ENCODE results near the gene WRAP73. TPM values are rescaled to one million over a fixed set of nuclear protein-coding genes. Genes with fewer than 3 reads are reported as not detected.
A peak's percentile ranks its signal among the peaks of the same experiment; 100 is the strongest.

Gene WRAP73
- total RNA-seq, 1 donor from 2014 or later, result 19.0 TPM

DNA sequence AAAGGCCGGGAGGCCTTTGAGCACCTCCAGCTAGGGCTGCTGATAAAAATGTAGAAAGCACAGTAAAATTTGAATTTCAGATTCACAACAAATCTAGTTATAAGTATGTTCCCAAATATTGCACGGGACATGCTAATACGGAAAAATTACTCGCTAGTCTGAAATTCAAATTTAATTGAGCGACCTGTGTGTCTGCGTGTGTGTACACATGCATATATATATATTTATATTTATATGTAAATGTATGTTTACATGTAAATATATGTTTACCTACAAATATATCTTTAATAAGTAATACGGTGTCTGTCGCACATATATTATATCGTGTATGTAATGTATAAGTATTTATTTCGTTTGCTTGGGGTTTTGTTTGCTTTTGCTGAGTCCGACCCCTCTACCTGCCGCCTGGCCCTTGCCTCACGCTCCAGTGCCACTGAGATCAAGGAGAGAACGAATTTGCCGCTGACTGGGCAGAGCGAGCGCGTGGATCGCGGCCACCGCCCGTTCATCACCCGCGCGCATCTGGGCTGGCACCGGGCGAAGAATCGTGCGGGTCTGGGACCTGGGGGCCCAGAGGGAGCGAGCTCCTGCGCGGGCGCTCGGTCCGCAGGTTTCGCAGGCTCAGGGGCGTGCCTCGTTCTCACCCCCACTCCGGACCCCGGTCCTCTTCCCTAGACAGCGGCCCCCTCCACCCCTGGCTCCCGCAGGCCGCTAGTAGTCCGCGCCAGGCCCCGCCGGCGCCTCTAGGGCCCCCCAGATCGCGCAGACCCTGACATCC lies 534 bp upstream of the WRAP73 start:
- H3K36me3 Mint-ChIP-seq (ENCODE audit: low read depth, unreplicated experiment), result peaks cover 3% of the 10 kb centered on the region
- TF ChIP-seq, protein P1, sequence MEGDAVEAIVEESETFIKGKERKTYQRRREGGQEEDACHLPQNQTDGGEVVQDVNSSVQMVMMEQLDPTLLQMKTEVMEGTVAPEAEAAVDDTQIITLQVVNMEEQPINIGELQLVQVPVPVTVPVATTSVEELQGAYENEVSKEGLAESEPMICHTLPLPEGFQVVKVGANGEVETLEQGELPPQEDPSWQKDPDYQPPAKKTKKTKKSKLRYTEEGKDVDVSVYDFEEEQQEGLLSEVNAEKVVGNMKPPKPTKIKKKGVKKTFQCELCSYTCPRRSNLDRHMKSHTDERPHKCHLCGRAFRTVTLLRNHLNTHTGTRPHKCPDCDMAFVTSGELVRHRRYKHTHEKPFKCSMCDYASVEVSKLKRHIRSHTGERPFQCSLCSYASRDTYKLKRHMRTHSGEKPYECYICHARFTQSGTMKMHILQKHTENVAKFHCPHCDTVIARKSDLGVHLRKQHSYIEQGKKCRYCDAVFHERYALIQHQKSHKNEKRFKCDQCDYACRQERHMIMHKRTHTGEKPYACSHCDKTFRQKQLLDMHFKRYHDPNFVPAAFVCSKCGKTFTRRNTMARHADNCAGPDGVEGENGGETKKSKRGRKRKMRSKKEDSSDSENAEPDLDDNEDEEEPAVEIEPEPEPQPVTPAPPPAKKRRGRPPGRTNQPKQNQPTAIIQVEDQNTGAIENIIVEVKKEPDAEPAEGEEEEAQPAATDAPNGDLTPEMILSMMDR (IDR thresholded peaks at IDR 0.05; ENCODE audit: unreplicated experiment), result no peak
- H3K27ac Mint-ChIP-seq (ENCODE audit: unreplicated experiment), result no peak overlapping the region
- DNase-seq (ENCODE audit: low spot score), result no peak
- no peaks in the 10 kb centered on the region for H3K9me3 Mint-ChIP-seq (ENCODE audit: unreplicated experiment)
- peak overlapping the region; percentile 56 for H3K4me3 Mint-ChIP-seq (ENCODE audit: unreplicated experiment)
- H3K4me1 Mint-ChIP-seq (ENCODE audit: unreplicated experiment), result peaks cover 4% of the 10 kb centered on the region
- H3K27me3 Mint-ChIP-seq (ENCODE audit: unreplicated experiment), result peaks cover 16% of the 10 kb centered on the region

DNA sequence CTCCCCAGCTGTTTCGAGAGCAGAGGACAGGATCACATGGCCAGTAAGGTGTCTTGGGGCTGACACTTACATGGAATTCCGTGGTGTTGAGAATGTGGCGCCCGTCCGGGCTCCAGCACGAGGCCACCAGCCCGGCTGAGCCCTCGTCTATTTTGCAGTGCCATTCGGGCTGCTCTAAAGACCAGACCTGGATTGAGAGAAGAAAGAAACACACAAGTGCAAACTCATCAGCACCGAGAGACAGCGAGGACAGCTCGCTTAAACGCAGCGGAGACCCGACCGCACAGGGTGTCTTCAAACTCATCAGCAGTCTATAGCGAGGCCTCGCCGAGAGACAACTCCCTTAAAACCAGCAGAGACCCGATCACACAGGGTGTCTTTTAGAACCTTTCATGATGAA lies 3.3 kb downstream of the WRAP73 start:
- H3K27ac Mint-ChIP-seq (ENCODE audit: unreplicated experiment), result no peak overlapping the region
- no peak overlapping the region for H3K4me3 Mint-ChIP-seq (ENCODE audit: unreplicated experiment)
- H3K9me3 Mint-ChIP-seq (ENCODE audit: unreplicated experiment), result no peaks in the 10 kb centered on the region
- TF ChIP-seq, protein P1 (IDR thresholded peaks at IDR 0.05; ENCODE audit: unreplicated experiment), result no peak
- H3K36me3 Mint-ChIP-seq (ENCODE audit: low read depth, unreplicated experiment), result peaks cover 22% of the 10 kb centered on the region
- H3K4me1 Mint-ChIP-seq (ENCODE audit: unreplicated experiment), result peaks cover 4% of the 10 kb centered on the region
- peaks cover 6% of the 10 kb centered on the region for H3K27me3 Mint-ChIP-seq (ENCODE audit: unreplicated experiment)
- no peak for DNase-seq (ENCODE audit: low spot score)

GRCh38 chr1:3645666-3646355 lies 4.1 kb downstream of the WRAP73 start:
- Mint-ChIP-seq H3K4me3 (ENCODE audit: unreplicated experiment) (no peak overlapping the region), H3K27me3 (ENCODE audit: unreplicated experiment) (peaks cover 2% of the 10 kb centered on the region), H3K9me3 (ENCODE audit: unreplicated experiment) (no peaks in the 10 kb centered on the region), H3K36me3 (ENCODE audit: low read depth, unreplicated experiment) (peaks cover 22% of the 10 kb centered on the region), H3K27ac (ENCODE audit: unreplicated experiment) (no peak overlapping the region), H3K4me1 (ENCODE audit: unreplicated experiment) (peaks cover 4% of the 10 kb centered on the region)
- DNase-seq (ENCODE audit: low spot score), result no peak
- TF ChIP-seq, protein P1 (IDR thresholded peaks at IDR 0.05; ENCODE audit: unreplicated experiment), result no peak

DNA sequence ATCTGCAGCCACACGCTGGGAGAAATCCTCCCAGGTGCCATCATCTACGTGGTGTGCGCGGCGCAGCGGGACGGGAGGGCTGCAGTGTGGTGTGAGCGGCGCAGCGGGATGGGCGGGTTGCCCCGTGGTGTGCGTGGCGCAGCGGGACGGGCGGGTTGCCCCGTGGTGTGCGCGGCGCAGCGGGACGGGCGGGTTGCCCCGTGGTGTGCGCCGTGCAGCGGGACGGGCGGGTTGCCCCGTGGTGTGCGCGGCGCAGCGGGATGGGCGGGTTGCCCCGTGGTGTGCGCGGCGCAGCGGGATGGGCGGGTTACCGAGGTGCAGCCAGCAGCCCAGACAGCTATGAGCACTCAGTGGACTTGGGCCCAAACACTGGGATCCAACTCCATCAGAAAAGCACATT lies 4.7 kb downstream of the WRAP73 start:
- Mint-ChIP-seq H3K4me1 (ENCODE audit: unreplicated experiment) (peaks cover 2% of the 10 kb centered on the region), H3K4me3 (ENCODE audit: unreplicated experiment) (no peak overlapping the region), H3K9me3 (ENCODE audit: unreplicated experiment) (no peaks in the 10 kb centered on the region), H3K27ac (ENCODE audit: unreplicated experiment) (no peak overlapping the region), H3K27me3 (ENCODE audit: unreplicated experiment) (peaks cover 1% of the 10 kb centered on the region), H3K36me3 (ENCODE audit: low read depth, unreplicated experiment) (peaks cover 22% of the 10 kb centered on the region)
- TF ChIP-seq, protein P1 (IDR thresholded peaks at IDR 0.05; ENCODE audit: unreplicated experiment), result no peak
- no peak for DNase-seq (ENCODE audit: low spot score)

- Mint-ChIP-seq H3K36me3 (ENCODE audit: low read depth, unreplicated experiment) (peaks cover 22% of the 10 kb centered on the region), H3K9me3 (ENCODE audit: unreplicated experiment) (no peaks in the 10 kb centered on the region), H3K27me3 (ENCODE audit: unreplicated experiment) (peaks cover 1% of the 10 kb centered on the region), H3K4me3 (ENCODE audit: unreplicated experiment) (no peak overlapping the region), H3K27ac (ENCODE audit: unreplicated experiment) (no peak overlapping the region), H3K4me1 (ENCODE audit: unreplicated experiment) (peaks cover 2% of the 10 kb centered on the region)
- TF ChIP-seq, protein P1 (IDR thresholded peaks at IDR 0.05; ENCODE audit: unreplicated experiment), result no peak
- DNase-seq (ENCODE audit: low spot score), result no peak
Observed at GRCh38 chr1:3644273-3644672, 5.6 kb downstream of the WRAP73 start.

Measured in endothelial cell (in vitro differentiated cells).